Measurements from ENCODE around the gene CLTB.

Gene CLTB

DNA sequence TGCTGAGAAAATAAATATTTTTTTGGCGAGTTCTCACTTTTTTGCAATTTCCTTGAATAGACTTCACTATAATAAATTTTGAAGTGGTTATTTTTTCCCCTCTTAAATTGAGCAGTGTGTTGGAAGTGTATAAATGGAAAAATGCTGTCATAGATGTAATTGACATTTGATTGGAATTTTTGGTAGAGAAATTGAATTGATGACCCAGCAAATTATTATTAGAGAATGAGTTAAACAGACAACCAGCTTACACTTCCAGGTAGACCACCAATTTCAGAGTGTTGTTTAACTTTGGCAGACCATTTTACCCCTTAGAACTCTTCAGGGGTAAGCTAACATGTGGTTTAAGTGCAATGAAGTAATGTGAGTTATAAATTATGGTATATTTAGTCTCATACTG, 33.7 kb upstream of the CLTB start:
- Mint-ChIP-seq H3K9me3 (no peaks in the 10 kb centered on the region), H3K4me1 (peaks cover 25% of the 10 kb centered on the region), H3K4me3 (peak overlapping the region; percentile 47), H3K27ac (no peak overlapping the region), H3K36me3 (ENCODE audit: low read depth) (peaks cover 22% of the 10 kb centered on the region), H3K27me3 (ENCODE audit: low read depth, poor library complexity) (no peaks in the 10 kb centered on the region)
- TF ChIP-seq, protein P1, sequence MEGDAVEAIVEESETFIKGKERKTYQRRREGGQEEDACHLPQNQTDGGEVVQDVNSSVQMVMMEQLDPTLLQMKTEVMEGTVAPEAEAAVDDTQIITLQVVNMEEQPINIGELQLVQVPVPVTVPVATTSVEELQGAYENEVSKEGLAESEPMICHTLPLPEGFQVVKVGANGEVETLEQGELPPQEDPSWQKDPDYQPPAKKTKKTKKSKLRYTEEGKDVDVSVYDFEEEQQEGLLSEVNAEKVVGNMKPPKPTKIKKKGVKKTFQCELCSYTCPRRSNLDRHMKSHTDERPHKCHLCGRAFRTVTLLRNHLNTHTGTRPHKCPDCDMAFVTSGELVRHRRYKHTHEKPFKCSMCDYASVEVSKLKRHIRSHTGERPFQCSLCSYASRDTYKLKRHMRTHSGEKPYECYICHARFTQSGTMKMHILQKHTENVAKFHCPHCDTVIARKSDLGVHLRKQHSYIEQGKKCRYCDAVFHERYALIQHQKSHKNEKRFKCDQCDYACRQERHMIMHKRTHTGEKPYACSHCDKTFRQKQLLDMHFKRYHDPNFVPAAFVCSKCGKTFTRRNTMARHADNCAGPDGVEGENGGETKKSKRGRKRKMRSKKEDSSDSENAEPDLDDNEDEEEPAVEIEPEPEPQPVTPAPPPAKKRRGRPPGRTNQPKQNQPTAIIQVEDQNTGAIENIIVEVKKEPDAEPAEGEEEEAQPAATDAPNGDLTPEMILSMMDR (IDR thresholded peaks at IDR 0.05): no peak
- no peak for DNase-seq

DNA sequence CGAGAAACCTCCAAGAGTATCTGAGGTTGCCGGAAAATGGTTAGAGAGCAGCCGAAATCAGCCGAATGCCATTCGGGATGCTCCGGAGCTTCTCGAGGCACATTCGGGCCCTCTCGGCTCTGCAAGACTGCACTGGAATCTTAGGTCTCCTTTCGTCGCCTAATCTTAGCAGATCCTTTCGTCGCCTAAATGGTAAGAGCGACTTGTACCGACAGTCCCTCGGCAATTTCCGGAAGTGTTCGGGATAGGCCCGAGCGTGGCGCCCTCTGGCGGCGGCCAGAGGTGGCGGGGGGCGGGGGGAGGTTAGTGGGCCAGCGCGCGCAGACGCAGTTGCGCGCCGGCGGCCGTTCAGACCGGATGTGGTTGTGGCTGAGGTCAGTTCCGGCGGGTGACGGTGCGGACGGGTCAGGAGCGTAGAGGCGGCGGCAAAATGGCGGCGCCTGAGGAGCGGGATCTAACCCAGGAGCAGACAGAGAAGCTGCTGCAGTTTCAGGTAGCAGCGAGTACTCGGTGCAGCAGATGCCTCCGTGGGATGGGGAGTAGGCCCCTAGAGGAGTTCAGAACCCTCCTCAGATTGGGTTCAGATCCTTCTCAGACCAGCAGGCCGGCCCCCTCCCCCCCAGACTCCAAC, 31.8 kb upstream of the CLTB start, which contains the start of gene FAF2:
Gene FAF2 (plus strand): TSS at position 408 of the 631 bp plus-strand sequence. CDS start 23 bp downstream, at position 431.
- Mint-ChIP-seq H3K9me3 (no peaks in the 10 kb centered on the region), H3K27me3 (ENCODE audit: low read depth, poor library complexity) (no peaks in the 10 kb centered on the region), H3K27ac (peak within 1 kb of the TSS; percentile 99), H3K4me3 (peak within 1 kb of the TSS; percentile 99), H3K4me1 (peaks cover 25% of the 10 kb centered on the region), H3K36me3 (ENCODE audit: low read depth) (peaks cover 12% of the 10 kb centered on the region)
- TF ChIP-seq, protein P1 (IDR thresholded peaks at IDR 0.05): peak; percentile 99
- DNase-seq: peak; percentile 98

DNA sequence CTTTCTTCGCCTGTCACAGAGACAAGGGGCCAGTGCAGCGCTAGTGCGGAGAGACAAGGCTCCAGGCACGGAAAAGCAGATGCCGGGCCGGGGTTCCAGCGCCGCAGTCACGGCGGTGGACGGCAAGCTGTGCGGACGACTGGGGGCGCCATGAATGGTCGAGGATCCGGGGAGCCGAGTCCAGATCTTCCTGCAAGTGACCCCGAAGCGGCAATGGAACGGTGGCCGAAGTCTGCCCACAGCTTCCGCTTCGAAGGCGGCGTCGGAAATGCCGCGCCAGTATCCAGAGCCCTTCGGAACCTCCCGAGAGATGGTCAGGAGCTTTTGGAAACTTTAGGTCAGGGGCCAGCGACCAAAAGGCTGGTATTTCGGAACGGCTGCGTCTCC, 31.2 kb upstream of the CLTB start:
- Mint-ChIP-seq H3K9me3 (no peaks in the 10 kb centered on the region), H3K4me1 (peaks cover 25% of the 10 kb centered on the region), H3K36me3 (ENCODE audit: low read depth) (peaks cover 10% of the 10 kb centered on the region), H3K27ac (peak overlapping the region; percentile 99), H3K4me3 (peak overlapping the region; percentile 99), H3K27me3 (ENCODE audit: low read depth, poor library complexity) (no peaks in the 10 kb centered on the region)
- DNase-seq: peak; percentile 66
- TF ChIP-seq, protein P1 (IDR thresholded peaks at IDR 0.05): no peak

DNA sequence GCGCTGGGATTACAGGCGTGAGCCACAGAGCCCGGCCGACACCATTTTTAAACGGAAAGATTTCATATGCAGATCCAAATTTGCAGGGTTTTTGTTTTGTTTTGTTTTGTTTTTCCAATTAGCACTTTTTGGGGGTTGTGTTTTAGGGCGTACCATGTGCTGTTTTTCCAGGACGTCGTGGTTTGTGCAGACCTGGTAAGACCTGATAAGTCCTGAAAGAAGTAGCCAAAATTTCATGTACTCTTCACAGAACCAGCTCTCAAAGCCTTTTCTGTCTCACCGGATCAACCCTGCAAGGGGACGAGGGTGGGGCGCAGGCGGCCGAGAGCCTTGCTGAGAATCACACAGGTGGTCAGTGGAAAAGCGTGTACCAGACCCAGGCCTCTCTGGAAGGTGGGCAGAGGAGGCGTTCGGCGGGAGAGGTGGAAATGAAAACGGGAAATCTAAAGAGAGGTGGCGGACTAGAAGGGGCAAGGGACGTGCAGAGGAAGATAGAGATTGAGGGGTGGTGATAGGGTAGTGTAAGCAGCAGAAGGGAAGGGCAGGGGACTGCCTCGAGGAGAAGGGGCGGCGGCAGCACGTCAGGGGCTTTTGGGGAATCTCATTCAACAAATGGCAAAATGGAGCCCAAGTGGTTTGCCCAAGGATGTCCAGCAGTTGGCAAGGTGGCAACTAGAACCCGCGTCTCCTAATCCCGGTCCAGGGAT, 30.7 kb upstream of the CLTB start:
- peak overlapping the region; percentile 99 for H3K4me3 Mint-ChIP-seq
- peaks cover 1% of the 10 kb centered on the region for H3K27me3 Mint-ChIP-seq (ENCODE audit: low read depth, poor library complexity)
- H3K4me1 Mint-ChIP-seq: peaks cover 29% of the 10 kb centered on the region
- H3K9me3 Mint-ChIP-seq: no peaks in the 10 kb centered on the region
- peaks cover 10% of the 10 kb centered on the region for H3K36me3 Mint-ChIP-seq (ENCODE audit: low read depth)
- TF ChIP-seq, protein P1 (IDR thresholded peaks at IDR 0.05): no peak
- DNase-seq: peak; percentile 25
- H3K27ac Mint-ChIP-seq: peak overlapping the region; percentile 99

DNA sequence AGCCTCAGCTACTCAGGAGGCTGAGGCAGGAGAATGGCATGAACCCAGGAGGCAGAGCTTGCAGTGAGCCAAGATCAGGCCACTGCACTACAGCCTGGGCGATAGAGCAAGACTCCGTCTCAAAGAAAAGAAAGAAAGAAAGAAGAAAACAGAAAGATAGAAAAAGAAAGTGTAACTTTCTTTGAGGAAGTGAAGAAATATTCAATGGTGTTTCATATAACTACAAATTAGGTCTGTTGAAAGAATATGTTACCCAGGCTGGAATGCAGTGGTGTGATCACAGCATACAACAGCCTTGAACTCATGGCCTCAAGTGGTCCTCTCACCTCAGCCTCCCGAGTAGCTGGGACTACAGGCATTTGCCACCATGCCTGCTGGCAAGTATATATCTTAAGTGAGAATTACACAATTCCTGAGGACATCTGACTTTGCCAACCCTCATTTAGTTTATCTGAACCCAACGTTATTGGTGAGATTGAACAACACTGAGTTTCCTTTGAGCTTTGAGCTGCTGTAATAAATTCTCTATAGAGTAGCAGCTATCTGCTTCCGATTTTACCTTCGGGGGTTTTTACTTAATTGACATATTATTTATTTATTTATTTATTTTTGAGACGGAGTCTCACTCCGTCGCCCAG, 29.8 kb upstream of the CLTB start:
- peak overlapping the region; percentile 66 for H3K4me3 Mint-ChIP-seq
- H3K4me1 Mint-ChIP-seq: peaks cover 38% of the 10 kb centered on the region
- DNase-seq: no peak
- TF ChIP-seq, protein P1 (IDR thresholded peaks at IDR 0.05): no peak
- peaks cover 6% of the 10 kb centered on the region for H3K27me3 Mint-ChIP-seq (ENCODE audit: low read depth, poor library complexity)
- peak overlapping the region; percentile 48 for H3K27ac Mint-ChIP-seq
- H3K36me3 Mint-ChIP-seq (ENCODE audit: low read depth): peaks cover 10% of the 10 kb centered on the region
- H3K9me3 Mint-ChIP-seq: no peaks in the 10 kb centered on the region

Data from nephron progenitor cell (in vitro differentiated cells).